GM23338 (cell line): ENCODE data around the gene MEGF6. TPM values are rescaled to one million over a fixed set of nuclear protein-coding genes. Genes with fewer than 3 reads are reported as not detected.

Source experiments
- ATAC-seq: fragments of 200-7000 bp; cut with Tn5 transposase; 3 replicates; pipeline ENCODE4 v1.9.1; 2020
- DNase-seq: peaks from one replicate; pipeline ENCODE4 v3.0.0-alpha.2; 2015; ENCODE audit warnings: low spot score
- H2AFZ ChIP-seq: fragments of 200-600 bp; sonication (generic); 2 replicates; pipeline ENCODE4 v1.8.0; 2016; ENCODE audit warnings: antibody characterized with exemption, mild to moderate bottlenecking, moderate library complexity
- H3F3A ChIP-seq: fragments of 200-600 bp; sonication (generic); replicated peaks from 2 replicates; pipeline ENCODE4 v1.8.0; 2017; ENCODE audit warnings: antibody characterized with exemption, mixed run types, low read depth
- H3K27ac ChIP-seq: fragments of 200-600 bp; sonication (generic); 2 replicates; pipeline ENCODE4 v1.6.1; 2016; ENCODE audit warnings: low read depth
- H3K27me3 ChIP-seq: fragments of 200-600 bp; sonication (generic); 2 replicates; pipeline ENCODE4 v1.8.0; 2016; ENCODE audit warnings: mild to moderate bottlenecking, mixed run types, moderate library complexity; ENCODE audit not compliant: insufficient read depth
- H3K36me3 ChIP-seq: fragments of 200-600 bp; sonication (generic); 2 replicates; pipeline ENCODE4 v1.8.0; 2016; ENCODE audit warnings: mild to moderate bottlenecking; ENCODE audit not compliant: insufficient read depth
- H3K4me1 ChIP-seq: fragments of 200-600 bp; sonication (generic); 2 replicates; pipeline ENCODE4 v1.8.0; 2016; ENCODE audit warnings: mild to moderate bottlenecking, moderate library complexity; ENCODE audit not compliant: insufficient read depth
- H3K4me2 ChIP-seq: fragments of 200-600 bp; sonication (generic); 2 replicates; pipeline ENCODE4 v1.7.1; 2017; ENCODE audit warnings: mixed run types
- H3K4me3 ChIP-seq: fragments of 200-600 bp; sonication (generic); 2 replicates; pipeline ENCODE4 v1.6.1; 2016; ENCODE audit warnings: mixed run types
- H3K79me2 ChIP-seq: fragments of 200-600 bp; sonication (generic); replicated peaks from 2 replicates; pipeline ENCODE4 v1.8.0; 2017; ENCODE audit warnings: mild to moderate bottlenecking; ENCODE audit not compliant: insufficient read depth
- H3K9me2 ChIP-seq: fragments of 200-600 bp; sonication (generic); 2 replicates; pipeline ENCODE4 v1.8.0; 2017; ENCODE audit not compliant: insufficient read depth
- H4K20me1 ChIP-seq: fragments of 200-600 bp; sonication (generic); replicated peaks from 2 replicates; pipeline ENCODE4 v1.8.0; 2017; ENCODE audit warnings: mild to moderate bottlenecking; ENCODE audit not compliant: insufficient read depth
- H3K27ac Mint-ChIP-seq: 2 replicates; pipeline ENCODE4 v1.8.0; 2020; ENCODE audit warnings: inconsistent platforms, mild to moderate bottlenecking, moderate library complexity, mixed read lengths
- H3K27me3 Mint-ChIP-seq: 3 replicates; pipeline ENCODE4 v1.8.0; 2022; ENCODE audit warnings: low read depth, mild to moderate bottlenecking, moderate library complexity, mixed read lengths, inconsistent platforms; ENCODE audit not compliant: insufficient read depth, poor library complexity
- H3K36me3 Mint-ChIP-seq: 3 replicates; pipeline ENCODE4 v1.8.0; 2021; ENCODE audit warnings: low read depth, mild to moderate bottlenecking, inconsistent platforms, moderate library complexity, mixed read lengths
- H3K4me1 Mint-ChIP-seq: 3 replicates; pipeline ENCODE4 v1.8.0; 2020; ENCODE audit warnings: mild to moderate bottlenecking, inconsistent platforms, mixed read lengths
- H3K4me3 Mint-ChIP-seq: 3 replicates; pipeline ENCODE4 v1.8.0; 2021; ENCODE audit warnings: moderate library complexity, mild to moderate bottlenecking, inconsistent platforms, mixed read lengths
- H3K9me3 Mint-ChIP-seq: 3 replicates; pipeline ENCODE4 v1.8.0; 2020; ENCODE audit warnings: moderate library complexity, mild to moderate bottlenecking, inconsistent platforms, mixed read lengths
- CREB1 ChIP-seq: fragments of 250-450 bp; sonication (Bioruptor Pico); IDR thresholded peaks from 2 replicates; pipeline ENCODE4 v1.5.0; 2020; ENCODE audit warnings: low read depth, mild to moderate bottlenecking, moderate library complexity
- CTCF ChIP-seq, 2 experiments: fragments of 200-600 bp in 1 of 2; sonication (generic) in 1 of 2; conservative IDR thresholded peaks; 2 replicates each; pipeline versions ENCODE4 v1.5.1 to v1.6.1; 2016 to 2017; ENCODE audit warnings: antibody characterized with exemption in 2 of 2, low read depth in 2 of 2, mild to moderate bottlenecking in 2 of 2, moderate library complexity in 1 of 2
- EZH2 ChIP-seq: fragments of 200-600 bp; sonication (generic); IDR thresholded peaks from one replicate; pipeline ENCODE4 v1.8.0; 2017; ENCODE audit warnings: antibody characterized with exemption, mild to moderate bottlenecking, low read depth; ENCODE audit not compliant: unreplicated experiment
- EZH2phosphoT487 ChIP-seq: fragments of 200-600 bp; sonication (generic); IDR thresholded peaks from one replicate; pipeline ENCODE4 v1.8.1; 2018; ENCODE audit warnings: antibody characterized with exemption; ENCODE audit not compliant: unreplicated experiment
- JUNB ChIP-seq: IDR thresholded peaks from one replicate; pipeline ENCODE4 v1.6.1; 2016; ENCODE audit warnings: antibody characterized with exemption; ENCODE audit not compliant: unreplicated experiment
- NANOG ChIP-seq: IDR thresholded peaks from 2 replicates; pipeline ENCODE4 v1.6.1; 2016; ENCODE audit warnings: antibody characterized with exemption, borderline replicate concordance
- POLR2AphosphoS5 ChIP-seq: IDR thresholded peaks from 2 replicates; pipeline ENCODE4 v1.6.1; 2016; ENCODE audit warnings: antibody characterized with exemption, low read depth
- STAT1 ChIP-seq: IDR thresholded peaks from one replicate; pipeline ENCODE4 v1.6.1; 2016; ENCODE audit warnings: antibody characterized with exemption; ENCODE audit not compliant: unreplicated experiment
- ZNF114 ChIP-seq: fragments of 250-450 bp; sonication (Bioruptor Pico); IDR thresholded peaks from 2 replicates; pipeline ENCODE4 v1.5.0; 2020; ENCODE audit warnings: mild to moderate bottlenecking, moderate library complexity
- polyA plus RNA-seq: library from polyadenylated mRNA; unstranded; fragments of >200 nt; fragmentation: Nextera tagmentation; extraction: Ambion mirVana; gene quantifications from 2 replicates; pipeline ENCODE4 v1.2.1, GENCODE V29; 2016
- total RNA-seq: library from RNA; depleted of rRNA; stranded (reverse); fragments of >200 nt; shearing (Covaris generic); gene quantifications from 2 replicates; pipeline ENCODE4 v1.2.3, GENCODE V29; 2014
- TF ChIP-seq, protein P1 (sequence below): IDR thresholded peaks from one replicate; pipeline ENCODE4 v1.6.1; 2018; ENCODE audit warnings: antibody characterized with exemption; ENCODE audit not compliant: unreplicated experiment
- TF ChIP-seq, protein P2 (sequence below): fragments of 250-450 bp; sonication (Bioruptor Pico); IDR thresholded peaks from 2 replicates; pipeline ENCODE4 v1.5.0; 2020; ENCODE audit warnings: mild to moderate bottlenecking, moderate library complexity

MEGF6 gene
- total and polyA plus RNA-seq, 2 experiments from 2014 or later = 4.0 to 21.4 TPM

- no peaks in the 10 kb centered on the region for H3K36me3 Mint-ChIP-seq
- H3K4me1 Mint-ChIP-seq = no peaks in the 10 kb centered on the region
- TF ChIP-seq CREB1 (CRISPR knock-in tag) (no peak), ZNF114 (CRISPR knock-in tag) (no peak)
- H3K9me2 ChIP-seq = no peaks in the 10 kb centered on the region
- H3K27ac Mint-ChIP-seq = no peak overlapping the region
- no peaks in the 10 kb centered on the region for H3F3A ChIP-seq
- no peaks in the 10 kb centered on the region for H3K4me1 ChIP-seq
- 0 out of 2 replicates have a peak, but pooled peaks cover 2% of the 10 kb centered on the region for H4K20me1 ChIP-seq
- H3K9me3 Mint-ChIP-seq = no peaks in the 10 kb centered on the region
- H2AFZ ChIP-seq = no peak overlapping the region
- ATAC-seq = no peak
- no peak for DNase-seq
- no peaks in the 10 kb centered on the region for H3K79me2 ChIP-seq
- H3K27ac ChIP-seq = no peak overlapping the region
- no peak overlapping the region for H3K4me3 ChIP-seq
- no peak overlapping the region for H3K4me2 ChIP-seq
- H3K27me3 Mint-ChIP-seq = peaks cover 6% of the 10 kb centered on the region
- no peaks in the 10 kb centered on the region for H3K27me3 ChIP-seq
- H3K36me3 ChIP-seq = no peaks in the 10 kb centered on the region
- no peak overlapping the region for H3K4me3 Mint-ChIP-seq
Measured at GRCh38 chr1:3522112-3522511, 89.2 kb downstream of the MEGF6 start.

DNA sequence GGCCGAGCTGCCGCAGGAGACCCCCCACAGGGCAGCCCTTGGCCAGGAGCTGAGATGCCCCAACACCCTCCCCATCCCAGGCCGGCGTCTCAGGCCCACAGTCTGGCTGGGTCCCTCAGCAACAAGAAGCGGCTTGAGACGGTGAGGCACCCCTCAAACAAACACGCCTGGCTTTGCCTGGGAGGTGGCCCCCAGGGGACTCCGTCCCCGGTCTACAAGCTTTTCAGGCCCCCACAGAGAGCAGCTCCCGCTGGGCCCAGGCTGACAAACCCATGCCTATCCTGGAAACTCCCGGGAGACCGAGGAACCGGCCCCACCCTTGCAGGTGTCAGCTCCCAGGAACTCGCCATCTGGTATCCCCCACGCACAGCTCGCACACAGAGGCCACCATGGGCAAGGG lies 89.9 kb downstream of the MEGF6 start:
- peaks cover 6% of the 10 kb centered on the region for H3K27me3 Mint-ChIP-seq
- DNase-seq (no peak), ATAC-seq (no peak)
- no peaks in the 10 kb centered on the region for H3K36me3 Mint-ChIP-seq
- Histone ChIP-seq H3K79me2 (no peaks in the 10 kb centered on the region), H3K27ac (no peak overlapping the region), H3F3A (no peaks in the 10 kb centered on the region), H3K4me1 (no peaks in the 10 kb centered on the region), H2AFZ (no peak overlapping the region), H3K27me3 (no peaks in the 10 kb centered on the region), H3K4me2 (no peak overlapping the region), H4K20me1 (no peaks in the 10 kb centered on the region), H3K4me3 (no peak overlapping the region), H3K9me2 (no peaks in the 10 kb centered on the region), H3K36me3 (no peaks in the 10 kb centered on the region)
- no peaks in the 10 kb centered on the region for H3K4me1 Mint-ChIP-seq
- no peaks in the 10 kb centered on the region for H3K9me3 Mint-ChIP-seq
- H3K27ac Mint-ChIP-seq = no peak overlapping the region; the same call in 1 of the 2 replicates
- H3K4me3 Mint-ChIP-seq = no peak overlapping the region
- TF ChIP-seq EZH2phosphoT487 (no peak), ZNF114 (CRISPR knock-in tag) (no peak), EZH2 (no peak), CTCF (conservative IDR thresholded peaks at IDR 0.05; ENCODE audit: low read depth in 2 of 2) (no peak), JUNB (no peak), POLR2AphosphoS5 (no peak), NANOG (no peak), STAT1 (no peak)
- TF ChIP-seq, protein P1, sequence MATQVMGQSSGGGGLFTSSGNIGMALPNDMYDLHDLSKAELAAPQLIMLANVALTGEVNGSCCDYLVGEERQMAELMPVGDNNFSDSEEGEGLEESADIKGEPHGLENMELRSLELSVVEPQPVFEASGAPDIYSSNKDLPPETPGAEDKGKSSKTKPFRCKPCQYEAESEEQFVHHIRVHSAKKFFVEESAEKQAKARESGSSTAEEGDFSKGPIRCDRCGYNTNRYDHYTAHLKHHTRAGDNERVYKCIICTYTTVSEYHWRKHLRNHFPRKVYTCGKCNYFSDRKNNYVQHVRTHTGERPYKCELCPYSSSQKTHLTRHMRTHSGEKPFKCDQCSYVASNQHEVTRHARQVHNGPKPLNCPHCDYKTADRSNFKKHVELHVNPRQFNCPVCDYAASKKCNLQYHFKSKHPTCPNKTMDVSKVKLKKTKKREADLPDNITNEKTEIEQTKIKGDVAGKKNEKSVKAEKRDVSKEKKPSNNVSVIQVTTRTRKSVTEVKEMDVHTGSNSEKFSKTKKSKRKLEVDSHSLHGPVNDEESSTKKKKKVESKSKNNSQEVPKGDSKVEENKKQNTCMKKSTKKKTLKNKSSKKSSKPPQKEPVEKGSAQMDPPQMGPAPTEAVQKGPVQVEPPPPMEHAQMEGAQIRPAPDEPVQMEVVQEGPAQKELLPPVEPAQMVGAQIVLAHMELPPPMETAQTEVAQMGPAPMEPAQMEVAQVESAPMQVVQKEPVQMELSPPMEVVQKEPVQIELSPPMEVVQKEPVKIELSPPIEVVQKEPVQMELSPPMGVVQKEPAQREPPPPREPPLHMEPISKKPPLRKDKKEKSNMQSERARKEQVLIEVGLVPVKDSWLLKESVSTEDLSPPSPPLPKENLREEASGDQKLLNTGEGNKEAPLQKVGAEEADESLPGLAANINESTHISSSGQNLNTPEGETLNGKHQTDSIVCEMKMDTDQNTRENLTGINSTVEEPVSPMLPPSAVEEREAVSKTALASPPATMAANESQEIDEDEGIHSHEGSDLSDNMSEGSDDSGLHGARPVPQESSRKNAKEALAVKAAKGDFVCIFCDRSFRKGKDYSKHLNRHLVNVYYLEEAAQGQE = no peak
- TF ChIP-seq, protein P2, sequence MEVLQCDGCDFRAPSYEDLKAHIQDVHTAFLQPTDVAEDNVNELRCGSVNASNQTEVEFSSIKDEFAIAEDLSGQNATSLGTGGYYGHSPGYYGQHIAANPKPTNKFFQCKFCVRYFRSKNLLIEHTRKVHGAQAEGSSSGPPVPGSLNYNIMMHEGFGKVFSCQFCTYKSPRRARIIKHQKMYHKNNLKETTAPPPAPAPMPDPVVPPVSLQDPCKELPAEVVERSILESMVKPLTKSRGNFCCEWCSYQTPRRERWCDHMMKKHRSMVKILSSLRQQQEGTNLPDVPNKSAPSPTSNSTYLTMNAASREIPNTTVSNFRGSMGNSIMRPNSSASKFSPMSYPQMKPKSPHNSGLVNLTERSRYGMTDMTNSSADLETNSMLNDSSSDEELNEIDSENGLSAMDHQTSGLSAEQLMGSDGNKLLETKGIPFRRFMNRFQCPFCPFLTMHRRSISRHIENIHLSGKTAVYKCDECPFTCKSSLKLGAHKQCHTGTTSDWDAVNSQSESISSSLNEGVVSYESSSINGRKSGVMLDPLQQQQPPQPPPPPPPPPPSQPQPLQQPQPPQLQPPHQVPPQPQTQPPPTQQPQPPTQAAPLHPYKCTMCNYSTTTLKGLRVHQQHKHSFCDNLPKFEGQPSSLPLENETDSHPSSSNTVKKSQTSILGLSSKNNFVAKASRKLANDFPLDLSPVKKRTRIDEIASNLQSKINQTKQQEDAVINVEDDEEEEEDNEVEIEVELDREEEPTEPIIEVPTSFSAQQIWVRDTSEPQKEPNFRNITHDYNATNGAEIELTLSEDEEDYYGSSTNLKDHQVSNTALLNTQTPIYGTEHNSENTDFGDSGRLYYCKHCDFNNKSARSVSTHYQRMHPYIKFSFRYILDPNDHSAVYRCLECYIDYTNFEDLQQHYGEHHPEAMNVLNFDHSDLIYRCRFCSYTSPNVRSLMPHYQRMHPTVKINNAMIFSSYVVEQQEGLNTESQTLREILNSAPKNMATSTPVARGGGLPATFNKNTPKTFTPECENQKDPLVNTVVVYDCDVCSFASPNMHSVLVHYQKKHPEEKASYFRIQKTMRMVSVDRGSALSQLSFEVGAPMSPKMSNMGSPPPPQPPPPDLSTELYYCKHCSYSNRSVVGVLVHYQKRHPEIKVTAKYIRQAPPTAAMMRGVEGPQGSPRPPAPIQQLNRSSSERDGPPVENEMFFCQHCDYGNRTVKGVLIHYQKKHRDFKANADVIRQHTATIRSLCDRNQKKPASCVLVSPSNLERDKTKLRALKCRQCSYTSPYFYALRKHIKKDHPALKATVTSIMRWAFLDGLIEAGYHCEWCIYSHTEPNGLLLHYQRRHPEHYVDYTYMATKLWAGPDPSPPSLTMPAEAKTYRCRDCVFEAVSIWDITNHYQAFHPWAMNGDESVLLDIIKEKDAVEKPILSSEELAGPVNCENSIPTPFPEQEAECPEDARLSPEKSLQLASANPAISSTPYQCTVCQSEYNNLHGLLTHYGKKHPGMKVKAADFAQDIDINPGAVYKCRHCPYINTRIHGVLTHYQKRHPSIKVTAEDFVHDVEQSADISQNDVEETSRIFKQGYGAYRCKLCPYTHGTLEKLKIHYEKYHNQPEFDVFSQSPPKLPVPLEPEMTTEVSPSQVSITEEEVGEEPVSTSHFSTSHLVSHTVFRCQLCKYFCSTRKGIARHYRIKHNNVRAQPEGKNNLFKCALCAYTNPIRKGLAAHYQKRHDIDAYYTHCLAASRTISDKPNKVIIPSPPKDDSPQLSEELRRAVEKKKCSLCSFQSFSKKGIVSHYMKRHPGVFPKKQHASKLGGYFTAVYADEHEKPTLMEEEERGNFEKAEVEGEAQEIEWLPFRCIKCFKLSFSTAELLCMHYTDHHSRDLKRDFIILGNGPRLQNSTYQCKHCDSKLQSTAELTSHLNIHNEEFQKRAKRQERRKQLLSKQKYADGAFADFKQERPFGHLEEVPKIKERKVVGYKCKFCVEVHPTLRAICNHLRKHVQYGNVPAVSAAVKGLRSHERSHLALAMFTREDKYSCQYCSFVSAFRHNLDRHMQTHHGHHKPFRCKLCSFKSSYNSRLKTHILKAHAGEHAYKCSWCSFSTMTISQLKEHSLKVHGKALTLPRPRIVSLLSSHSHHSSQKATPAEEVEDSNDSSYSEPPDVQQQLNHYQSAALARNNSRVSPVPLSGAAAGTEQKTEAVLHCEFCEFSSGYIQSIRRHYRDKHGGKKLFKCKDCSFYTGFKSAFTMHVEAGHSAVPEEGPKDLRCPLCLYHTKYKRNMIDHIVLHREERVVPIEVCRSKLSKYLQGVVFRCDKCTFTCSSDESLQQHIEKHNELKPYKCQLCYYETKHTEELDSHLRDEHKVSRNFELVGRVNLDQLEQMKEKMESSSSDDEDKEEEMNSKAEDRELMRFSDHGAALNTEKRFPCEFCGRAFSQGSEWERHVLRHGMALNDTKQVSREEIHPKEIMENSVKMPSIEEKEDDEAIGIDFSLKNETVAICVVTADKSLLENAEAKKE (CRISPR knock-in tag) = no peak
